Cardiac muscle cell (in vitro differentiated cells and primary cell): ENCODE data around the gene SCUBE2. TPM values are rescaled to one million over a fixed set of nuclear protein-coding genes. Genes with fewer than 3 reads are reported as not detected.
A peak's percentile ranks its signal among the peaks of the same experiment; 100 is the strongest.
"Not testable (repeated sequence)": the region's sequence is repeated elsewhere in the genome, so short reads cannot be mapped to it uniquely, and the experiment has no call there.

Source experiments
- DNase-seq, 2 donors: peaks; one replicate each; pipeline versions ENCODE4 v3.0.0 to v3.0.0-alpha.2; 2010 to 2017; ENCODE audit warnings: low read depth in 1 of 2, low spot score in 1 of 2
- H3K27ac ChIP-seq: fragments of 200-600 bp; sonication (generic); 2 replicates; pipeline ENCODE4 v1.5.1; 2016
- H3K27me3 ChIP-seq: fragments of 200-600 bp; sonication (generic); 2 replicates; pipeline ENCODE4 v1.6.0; 2016; ENCODE audit warnings: control low read depth
- H3K36me3 ChIP-seq: fragments of 200-600 bp; sonication (generic); 2 replicates; pipeline ENCODE4 v1.5.1; 2016; ENCODE audit warnings: control low read depth
- H3K4me1 ChIP-seq: fragments of 200-600 bp; sonication (generic); 2 replicates; pipeline ENCODE4 v1.8.1; 2017; ENCODE audit warnings: low read depth, mild to moderate bottlenecking, mixed run types
- H3K4me3 ChIP-seq: fragments of 200-600 bp; sonication (generic); 2 replicates; pipeline ENCODE4 v1.5.1; 2016; ENCODE audit warnings: mild to moderate bottlenecking
- H3K9me3 ChIP-seq: fragments of 200-600 bp; sonication (generic); 2 replicates; pipeline ENCODE4 v1.5.1; 2017; ENCODE audit warnings: low read depth, mild to moderate bottlenecking, control low read depth
- CTCF ChIP-seq: IDR thresholded peaks from 2 replicates; pipeline ENCODE4 v1.5.1; 2012; ENCODE audit warnings: low read depth, mild to moderate bottlenecking, low read length
- polyA plus RNA-seq: library from polyadenylated mRNA; unstranded; fragments of >200 nt; fragmentation: Nextera tagmentation; extraction: Ambion mirVana; gene quantifications from 2 replicates; pipeline ENCODE4 v1.2.1, GENCODE V29; 2016
- total RNA-seq: library from RNA; depleted of rRNA; stranded (reverse); fragments of >200 nt; gene quantifications from 2 replicates; pipeline ENCODE4 v1.2.3, GENCODE V29; 2016

The SCUBE2 gene
- total and polyA plus RNA-seq, 2 experiments from 2014 or later: 0.21 TPM; not detected in 1

- no peak for TF ChIP-seq CTCF
- peak in 1 of 2 donors; percentile 60 for DNase-seq
- H3K4me1 ChIP-seq: no peaks in the 10 kb centered on the region
Observed at GRCh38 chr11:8989453-8989852, 101.9 kb downstream of the SCUBE2 start.

GRCh38 chr11:8988329-8989234 lies 102.8 kb downstream of the SCUBE2 start:
- DNase-seq: peak in 1 of 2 donors; percentile 15
- H3K9me3 ChIP-seq: no peaks in the 10 kb centered on the region
- no peak overlapping the region for H3K27ac ChIP-seq
- no peaks in the 10 kb centered on the region for H3K4me1 ChIP-seq
- no peaks in the 10 kb centered on the region for H3K27me3 ChIP-seq
- H3K4me3 ChIP-seq: no peak overlapping the region
- H3K36me3 ChIP-seq: no peaks in the 10 kb centered on the region
- TF ChIP-seq CTCF: no peak

More at GRCh38 chr11:8989453-8989852, 101.9 kb downstream of the SCUBE2 start:
- Histone ChIP-seq H3K9me3 (no peaks in the 10 kb centered on the region), H3K27me3 (peaks cover 6% of the 10 kb centered on the region), H3K36me3 (no peaks in the 10 kb centered on the region), H3K4me3 (no peak overlapping the region), H3K27ac (no peak overlapping the region)

- no peak for TF ChIP-seq CTCF
- DNase-seq: no peak
- H3K4me1 ChIP-seq: no peaks in the 10 kb centered on the region
- no peaks in the 10 kb centered on the region for H3K27me3 ChIP-seq
- no peaks in the 10 kb centered on the region for H3K9me3 ChIP-seq
- no peak overlapping the region for H3K27ac ChIP-seq
- no peak overlapping the region for H3K4me3 ChIP-seq
- no peaks in the 10 kb centered on the region for H3K36me3 ChIP-seq
Observed at GRCh38 chr11:8987446-8987845, 104.0 kb downstream of the SCUBE2 start.

GRCh38 chr11:8986772-8987171 lies 104.6 kb downstream of the SCUBE2 start:
- H3K27me3 ChIP-seq, H3K4me1 ChIP-seq, H3K4me3 ChIP-seq, DNase-seq, H3K9me3 ChIP-seq, H3K36me3 ChIP-seq, H3K27ac ChIP-seq: not testable (repeated sequence)

GRCh38 chr11:8985462-8985861 lies 105.9 kb downstream of the SCUBE2 start:
- Histone ChIP-seq H3K4me3 (no peak overlapping the region), H3K36me3 (no peaks in the 10 kb centered on the region)

More at GRCh38 chr11:8985462-8985861, 105.9 kb downstream of the SCUBE2 start:
- no peak for TF ChIP-seq CTCF
- Histone ChIP-seq H3K27me3 (no peaks in the 10 kb centered on the region), H3K27ac (no peak overlapping the region), H3K9me3 (no peaks in the 10 kb centered on the region), H3K4me1 (no peaks in the 10 kb centered on the region)
- no peak for DNase-seq
